ENCODE data around the gene ZNF385A. TPM values are rescaled to one million over a fixed set of nuclear protein-coding genes. Genes with fewer than 3 reads are reported as not detected.
A peak's percentile ranks its signal among the peaks of the same experiment; 100 is the strongest.

The ZNF385A gene
- total and polyA plus RNA-seq, 2 experiments from 2014 or later: 13.4 to 20.0 TPM

GRCh38 chr12:54349036-54349435, 35.5 kb downstream of the ZNF385A start:
- H3K4me1 ChIP-seq (ENCODE audit: low read depth): peaks cover 28% of the 10 kb centered on the region
- TF ChIP-seq CTCF (IDR thresholded peaks at IDR 0.05; ENCODE audit: low read depth, low read length): no peak
- no peak for DNase-seq (ENCODE audit: low read depth in 1 of 2, low spot score in 1 of 2)
- H3K9me3 ChIP-seq (ENCODE audit: low read depth): no peaks in the 10 kb centered on the region
- H3K4me3 ChIP-seq: no peak overlapping the region
- H3K36me3 ChIP-seq: peaks cover 38% of the 10 kb centered on the region
- no peak overlapping the region for H3K27ac ChIP-seq
- H3K27me3 ChIP-seq: no peaks in the 10 kb centered on the region

GRCh38 chr12:54341378-54342300, 42.9 kb downstream of the ZNF385A start:
- H3K27me3 ChIP-seq: no peaks in the 10 kb centered on the region
- DNase-seq (ENCODE audit: low read depth in 1 of 2, low spot score in 1 of 2): no peak
- H3K9me3 ChIP-seq (ENCODE audit: low read depth): no peaks in the 10 kb centered on the region
- peak overlapping the region; percentile 68 for H3K27ac ChIP-seq
- H3K36me3 ChIP-seq: peaks cover 26% of the 10 kb centered on the region
- no peak overlapping the region for H3K4me3 ChIP-seq
- TF ChIP-seq CTCF (IDR thresholded peaks at IDR 0.05; ENCODE audit: low read depth, low read length): no peak
- peaks cover 47% of the 10 kb centered on the region for H3K4me1 ChIP-seq (ENCODE audit: low read depth)

GRCh38 chr12:54340846-54341245, 43.7 kb downstream of the ZNF385A start:
- no peaks in the 10 kb centered on the region for H3K27me3 ChIP-seq
- peaks cover 47% of the 10 kb centered on the region for H3K4me1 ChIP-seq (ENCODE audit: low read depth)
- DNase-seq (ENCODE audit: low read depth in 1 of 2, low spot score in 1 of 2): no peak
- peak overlapping the region; percentile 68 for H3K27ac ChIP-seq
- H3K36me3 ChIP-seq: peaks cover 26% of the 10 kb centered on the region
- TF ChIP-seq CTCF (IDR thresholded peaks at IDR 0.05; ENCODE audit: low read depth, low read length): no peak
- no peak overlapping the region for H3K4me3 ChIP-seq
- no peaks in the 10 kb centered on the region for H3K9me3 ChIP-seq (ENCODE audit: low read depth)

- TF ChIP-seq CTCF (IDR thresholded peaks at IDR 0.05; ENCODE audit: low read depth, low read length): no peak
- Histone ChIP-seq H3K27me3 (no peaks in the 10 kb centered on the region), H3K9me3 (ENCODE audit: low read depth) (no peaks in the 10 kb centered on the region), H3K4me1 (ENCODE audit: low read depth) (peaks cover 47% of the 10 kb centered on the region), H3K4me3 (no peak overlapping the region), H3K27ac (peak overlapping the region; percentile 93), H3K36me3 (peaks cover 16% of the 10 kb centered on the region)
- DNase-seq (ENCODE audit: low read depth in 1 of 2, low spot score in 1 of 2): peak in 1 of 2 donors; percentile 74
Observed at GRCh38 chr12:54338698-54339296, 45.7 kb downstream of the ZNF385A start.

- Histone ChIP-seq H3K4me3 (no peak overlapping the region), H3K36me3 (peaks cover 8% of the 10 kb centered on the region), H3K4me1 (ENCODE audit: low read depth) (peaks cover 47% of the 10 kb centered on the region), H3K27ac (peak overlapping the region; percentile 93), H3K9me3 (ENCODE audit: low read depth) (no peaks in the 10 kb centered on the region), H3K27me3 (no peaks in the 10 kb centered on the region)
- no peak for TF ChIP-seq CTCF (IDR thresholded peaks at IDR 0.05; ENCODE audit: low read depth, low read length)
- no peak for DNase-seq (ENCODE audit: low read depth in 1 of 2, low spot score in 1 of 2)
Observed at GRCh38 chr12:54337854-54338650, 46.5 kb downstream of the ZNF385A start.

Measured in cardiac muscle cell (in vitro differentiated cells and primary cell).